Vagina (tissue), 2 donors: Measurements from ENCODE around the gene ANKRD53. TPM values are rescaled to one million over a fixed set of nuclear protein-coding genes. Genes with fewer than 3 reads are reported as not detected.
A peak's percentile ranks its signal among the peaks of the same experiment; 100 is the strongest.

ENCODE experiments used
- DNase-seq, 2 donors: peaks; one replicate each; pipeline ENCODE4 v3.0.0-alpha.2; 2017; ENCODE audit errors: extremely low spot score in 2 of 2
- H3K27ac ChIP-seq: fragments of 200-600 bp; sonication (generic); one replicate; pipeline ENCODE4 v1.5.1; 2019
- H3K27me3 ChIP-seq: fragments of 200-600 bp; sonication (generic); one replicate; pipeline ENCODE4 v1.5.1; 2019
- H3K36me3 ChIP-seq, 2 donors: fragments of 200-600 bp; sonication (generic); one replicate each; pipeline ENCODE4 v1.5.1; 2017 to 2019
- H3K4me1 ChIP-seq: fragments of 200-600 bp; sonication (generic); one replicate; pipeline ENCODE4 v1.5.1; 2019
- H3K4me3 ChIP-seq, 2 donors: fragments of 200-600 bp; sonication (generic); 1 replicate in 1 of 2; 2 replicates in 1 of 2; pipeline ENCODE4 v1.5.1; 2016 to 2019
- H3K9me3 ChIP-seq: fragments of 200-600 bp; sonication (generic); one replicate; pipeline ENCODE4 v1.5.1; 2019
- CTCF ChIP-seq, 3 experiments: fragments of 450-650 bp in 2 of 3; fragments of 200-600 bp in 1 of 3; sonication (generic) in 1 of 3; IDR thresholded peaks; one replicate each; pipeline ENCODE4 v1.5.1; 2017 to 2019; ENCODE audit warnings: antibody characterized with exemption in 3 of 3, mild to moderate bottlenecking in 2 of 3, moderate library complexity in 2 of 3
- POLR2A ChIP-seq, 2 donors: fragments of 450-650 bp; IDR thresholded peaks; one replicate each; pipeline ENCODE4 v1.6.1; 2017; ENCODE audit warnings: antibody characterized with exemption in 2 of 2, mild to moderate bottlenecking in 2 of 2, moderate library complexity in 2 of 2
- POLR2AphosphoS5 ChIP-seq, 2 donors: sonication (generic); formaldehyde crosslinking; IDR thresholded peaks; one replicate each; pipeline ENCODE4 v1.9.0; 2017; ENCODE audit warnings: antibody characterized with exemption in 2 of 2, mild to moderate bottlenecking in 2 of 2, low read depth in 1 of 2; ENCODE audit not compliant: insufficient read depth in 1 of 2
- intact Hi-C: fragments of 100-400 bp; cut with DNase I; formaldehyde crosslinking; loops from one replicate; pipeline ENCODE4 v1.15.1; 2023
- total RNA-seq: library from RNA; depleted of rRNA; stranded (reverse); fragments of >200 nt; gene quantifications from one replicate; pipeline ENCODE4 v1.2.3, GENCODE V29; 2016

The ANKRD53 gene
- total RNA-seq, 1 donor from 2014 or later = 4.9 TPM

- Histone ChIP-seq H3K27me3 (no peaks in the 10 kb centered on the region), H3K4me3 (no peak overlapping the region), H3K4me1 (peaks cover 11% of the 10 kb centered on the region), H3K36me3 (no peaks in the 10 kb centered on the region), H3K9me3 (no peaks in the 10 kb centered on the region), H3K27ac (no peak overlapping the region)
- no peak for DNase-seq
- TF ChIP-seq POLR2A (IDR thresholded peaks at IDR 0.05) (no peak), CTCF (IDR thresholded peaks at IDR 0.05) (no peak), POLR2AphosphoS5 (IDR thresholded peaks at IDR 0.05; ENCODE audit: insufficient read depth in 1 of 2, low read depth in 1 of 2) (no peak)
- intact Hi-C loops = loop anchor here (5.0 kb wide), 1 partner anchor 36 kb away; no protein-coding TSS in a partner anchor
These were observed 11.7 kb upstream of the ANKRD53 start for GRCh38 chr2:70966681-70967080.

- H3K27ac ChIP-seq = no peak overlapping the region
- no peak for DNase-seq
- TF ChIP-seq POLR2A (IDR thresholded peaks at IDR 0.05) (no peak), POLR2AphosphoS5 (IDR thresholded peaks at IDR 0.05; ENCODE audit: insufficient read depth in 1 of 2, low read depth in 1 of 2) (no peak), CTCF (IDR thresholded peaks at IDR 0.05) (no peak)
- no peaks in the 10 kb centered on the region for H3K9me3 ChIP-seq
- H3K36me3 ChIP-seq = no peaks in the 10 kb centered on the region
- H3K4me1 ChIP-seq = peaks cover 11% of the 10 kb centered on the region
- no peaks in the 10 kb centered on the region for H3K27me3 ChIP-seq
- intact Hi-C loops = loop anchor here (5.0 kb wide), 1 partner anchor 35 kb away; no protein-coding TSS in a partner anchor
- no peak overlapping the region for H3K4me3 ChIP-seq
These were observed 11.2 kb upstream of the ANKRD53 start for GRCh38 chr2:70967189-70967588.

GRCh38 chr2:70974592-70974991, 3.8 kb upstream of the ANKRD53 start:
- H3K4me3 ChIP-seq = no peak overlapping the region
- H3K27ac ChIP-seq = no peak overlapping the region
- no peaks in the 10 kb centered on the region for H3K9me3 ChIP-seq
- DNase-seq = no peak
- no peak for TF ChIP-seq CTCF (IDR thresholded peaks at IDR 0.05)
- peaks cover 24% of the 10 kb centered on the region for H3K4me1 ChIP-seq
- intact Hi-C loops = no loop called here
- H3K27me3 ChIP-seq = no peaks in the 10 kb centered on the region
- no peaks in the 10 kb centered on the region for H3K36me3 ChIP-seq

- no peaks in the 10 kb centered on the region for H3K9me3 ChIP-seq
- no peak for TF ChIP-seq POLR2A (IDR thresholded peaks at IDR 0.05)
- H3K4me1 ChIP-seq = peaks cover 24% of the 10 kb centered on the region
- no peak overlapping the region for H3K4me3 ChIP-seq
- no peak overlapping the region for H3K27ac ChIP-seq
- H3K27me3 ChIP-seq = no peaks in the 10 kb centered on the region
- intact Hi-C loops = no loop called here
- DNase-seq = no peak
- no peaks in the 10 kb centered on the region for H3K36me3 ChIP-seq
These were observed 3.2 kb upstream of the ANKRD53 start for GRCh38 chr2:70975237-70975636.

GRCh38 chr2:70977605-70978205, 725 bp upstream of the ANKRD53 start:
- Histone ChIP-seq H3K27me3 (no peaks in the 10 kb centered on the region), H3K36me3 (no peaks in the 10 kb centered on the region), H3K4me3 (peak overlapping the region; percentile 67 to 70), H3K9me3 (no peaks in the 10 kb centered on the region), H3K27ac (peak overlapping the region; percentile 92), H3K4me1 (peaks cover 24% of the 10 kb centered on the region)
- peak; percentile 37 to 90 for DNase-seq
- intact Hi-C loops = no loop called here
- no peak for TF ChIP-seq POLR2A (IDR thresholded peaks at IDR 0.05)
- peak in 1 of 3 experiments; percentile 31 for TF ChIP-seq CTCF (IDR thresholded peaks at IDR 0.05)
- TF ChIP-seq POLR2AphosphoS5 (IDR thresholded peaks at IDR 0.05; ENCODE audit: insufficient read depth in 1 of 2, low read depth in 1 of 2) = peak in 1 of 2 donors; percentile 51
